GM12875 (cell line): Measurements from ENCODE around the gene MFSD6.
"Not testable (repeated sequence)": the region's sequence is repeated elsewhere in the genome, so short reads cannot be mapped to it uniquely, and the experiment has no call there.

Experiments
- H3K4me3 ChIP-seq: one replicate; pipeline ENCODE4 v1.5.1; 2011; ENCODE audit warnings: low read depth, low read length, control low read depth
- TF ChIP-seq, protein P1 (sequence below): IDR thresholded peaks from 2 replicates; pipeline ENCODE4 v1.5.1; 2011; ENCODE audit warnings: low read depth, mild to moderate bottlenecking, control low read depth, inconsistent platforms, low read length, moderate library complexity, borderline replicate concordance; ENCODE audit not compliant: insufficient read depth

The MFSD6 gene

DNA sequence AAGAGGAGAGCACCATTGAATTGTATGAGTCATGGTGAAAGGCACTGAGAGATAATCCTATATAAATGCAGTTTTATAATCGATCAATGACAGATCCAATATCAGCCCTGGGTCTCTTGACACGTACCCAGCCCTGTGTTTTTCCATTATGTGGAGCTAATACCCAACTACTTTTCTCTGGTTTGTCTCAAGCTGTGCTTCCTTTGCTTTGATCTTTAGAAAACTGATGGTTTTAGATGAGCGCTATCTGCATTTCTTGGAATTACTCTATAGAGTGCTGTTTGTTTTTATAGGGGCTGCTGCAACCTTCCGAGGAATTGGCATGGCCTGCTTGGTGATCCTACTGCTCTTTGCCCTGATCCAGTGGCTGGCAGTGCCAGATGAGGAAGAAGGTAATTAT is 81.3 kb downstream of the MFSD6 start:
- no peak overlapping the region for H3K4me3 ChIP-seq
- TF ChIP-seq, protein P1, sequence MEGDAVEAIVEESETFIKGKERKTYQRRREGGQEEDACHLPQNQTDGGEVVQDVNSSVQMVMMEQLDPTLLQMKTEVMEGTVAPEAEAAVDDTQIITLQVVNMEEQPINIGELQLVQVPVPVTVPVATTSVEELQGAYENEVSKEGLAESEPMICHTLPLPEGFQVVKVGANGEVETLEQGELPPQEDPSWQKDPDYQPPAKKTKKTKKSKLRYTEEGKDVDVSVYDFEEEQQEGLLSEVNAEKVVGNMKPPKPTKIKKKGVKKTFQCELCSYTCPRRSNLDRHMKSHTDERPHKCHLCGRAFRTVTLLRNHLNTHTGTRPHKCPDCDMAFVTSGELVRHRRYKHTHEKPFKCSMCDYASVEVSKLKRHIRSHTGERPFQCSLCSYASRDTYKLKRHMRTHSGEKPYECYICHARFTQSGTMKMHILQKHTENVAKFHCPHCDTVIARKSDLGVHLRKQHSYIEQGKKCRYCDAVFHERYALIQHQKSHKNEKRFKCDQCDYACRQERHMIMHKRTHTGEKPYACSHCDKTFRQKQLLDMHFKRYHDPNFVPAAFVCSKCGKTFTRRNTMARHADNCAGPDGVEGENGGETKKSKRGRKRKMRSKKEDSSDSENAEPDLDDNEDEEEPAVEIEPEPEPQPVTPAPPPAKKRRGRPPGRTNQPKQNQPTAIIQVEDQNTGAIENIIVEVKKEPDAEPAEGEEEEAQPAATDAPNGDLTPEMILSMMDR = no peak

DNA sequence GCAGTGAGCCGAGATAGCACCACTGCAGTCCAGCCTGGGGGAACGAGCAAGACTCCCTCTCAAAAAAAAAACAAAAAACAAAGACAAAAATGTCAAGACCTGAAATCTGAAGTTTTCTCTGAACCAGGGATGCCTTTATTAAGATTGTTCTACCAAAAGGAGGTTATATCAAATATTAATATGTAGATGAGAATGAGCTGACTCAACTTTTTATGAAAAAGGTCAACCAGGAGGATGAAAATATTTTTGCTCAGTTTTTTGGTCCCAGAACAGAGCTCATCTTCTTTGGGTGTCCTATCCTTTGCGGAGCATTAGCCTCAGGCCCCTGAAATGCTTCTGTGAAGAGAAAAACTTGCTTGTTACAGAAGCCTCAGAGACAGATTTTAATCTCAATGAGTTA is 82.3 kb downstream of the MFSD6 start:
- H3K4me3 ChIP-seq = no peak overlapping the region
- TF ChIP-seq, protein P1 = no peak

DNA sequence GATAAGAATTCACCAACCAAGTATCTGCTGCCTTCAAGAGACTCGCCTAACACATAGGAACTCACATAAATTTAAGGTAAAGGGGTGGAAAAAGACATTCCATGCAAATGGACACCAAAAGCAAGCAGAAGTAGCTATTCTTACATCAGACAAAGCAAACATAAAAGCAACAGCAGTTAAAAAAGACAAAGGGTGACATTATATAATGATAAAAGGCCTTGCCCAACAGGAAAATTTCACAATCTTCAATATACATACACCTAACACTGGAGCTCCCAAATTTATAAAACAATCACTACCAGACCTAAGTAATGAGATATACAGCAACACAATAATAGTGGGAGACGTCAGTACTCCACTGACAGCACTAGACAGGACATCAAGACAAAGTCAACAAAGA is 84.9 kb downstream of the MFSD6 start:
- H3K4me3 ChIP-seq = no peak overlapping the region
- TF ChIP-seq, protein P1 = no peak

DNA sequence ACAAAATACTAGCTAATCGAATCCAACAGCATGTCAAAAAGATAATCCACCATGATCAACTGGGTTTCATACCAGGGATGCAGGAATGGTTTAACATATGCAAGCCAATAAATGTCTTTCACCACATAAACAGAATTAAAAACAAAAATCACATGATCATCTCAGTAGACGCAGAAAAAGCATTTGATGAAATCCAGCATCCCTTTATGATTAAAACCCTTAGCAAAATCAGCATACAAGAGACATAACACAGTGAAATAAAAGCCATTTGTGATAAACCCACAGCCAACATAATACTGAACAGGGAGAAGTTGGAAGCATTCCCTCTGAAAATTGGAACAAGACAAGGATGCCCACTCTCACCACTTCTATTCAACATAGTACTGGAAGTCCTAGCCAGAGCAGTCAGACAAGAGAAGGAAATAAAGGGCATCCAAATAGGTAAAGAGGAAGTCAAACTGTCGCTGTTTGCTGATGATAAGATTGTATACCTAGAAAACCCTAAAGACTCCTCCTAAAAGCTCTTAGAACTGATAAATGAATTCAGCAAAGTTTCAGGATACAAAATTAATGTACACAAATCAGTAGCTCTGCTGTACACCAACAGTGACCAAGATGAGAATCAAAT is 86.6 kb downstream of the MFSD6 start:
- H3K4me3 ChIP-seq = not testable (repeated sequence)

DNA sequence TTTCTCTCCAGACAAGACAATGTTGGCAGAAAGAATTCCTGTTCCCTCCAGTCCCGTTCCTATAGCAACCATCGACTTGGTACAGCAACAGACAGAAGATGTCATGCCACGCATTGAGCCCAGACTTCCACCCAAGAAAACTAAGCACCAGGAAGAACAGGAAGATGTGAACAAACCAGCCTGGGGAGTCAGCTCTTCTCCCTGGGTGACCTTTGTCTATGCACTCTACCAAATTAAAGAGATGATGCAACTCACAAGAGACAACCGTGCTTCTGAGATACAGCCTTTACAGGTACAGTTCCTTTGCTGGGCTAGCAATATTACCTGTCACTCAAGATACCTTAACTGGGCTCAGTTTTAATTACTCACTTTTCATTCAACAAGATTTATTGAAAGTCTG is 89.3 kb downstream of the MFSD6 start:
- H3K4me3 ChIP-seq = no peak overlapping the region
- TF ChIP-seq, protein P1 = no peak

DNA sequence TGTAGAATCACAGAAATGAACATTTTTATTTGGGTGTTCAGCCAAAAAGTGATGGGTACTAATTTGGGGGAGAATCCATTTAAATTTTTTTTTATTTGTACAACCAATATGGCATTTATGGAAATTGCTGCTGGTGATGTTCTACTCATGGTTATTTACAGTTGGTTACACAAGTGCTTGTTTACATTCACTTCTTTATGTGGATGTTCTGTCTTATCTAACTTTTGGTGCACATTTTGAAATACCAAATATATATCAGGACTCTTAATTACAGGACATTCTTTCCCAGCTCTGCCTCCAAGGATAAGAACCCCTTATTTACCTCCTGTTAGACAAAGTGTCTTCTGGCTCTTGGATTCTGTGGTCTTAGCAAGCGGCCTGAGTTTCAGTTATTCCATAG is 91.1 kb downstream of the MFSD6 start:
- TF ChIP-seq, protein P1 = no peak
- H3K4me3 ChIP-seq = no peak overlapping the region

DNA sequence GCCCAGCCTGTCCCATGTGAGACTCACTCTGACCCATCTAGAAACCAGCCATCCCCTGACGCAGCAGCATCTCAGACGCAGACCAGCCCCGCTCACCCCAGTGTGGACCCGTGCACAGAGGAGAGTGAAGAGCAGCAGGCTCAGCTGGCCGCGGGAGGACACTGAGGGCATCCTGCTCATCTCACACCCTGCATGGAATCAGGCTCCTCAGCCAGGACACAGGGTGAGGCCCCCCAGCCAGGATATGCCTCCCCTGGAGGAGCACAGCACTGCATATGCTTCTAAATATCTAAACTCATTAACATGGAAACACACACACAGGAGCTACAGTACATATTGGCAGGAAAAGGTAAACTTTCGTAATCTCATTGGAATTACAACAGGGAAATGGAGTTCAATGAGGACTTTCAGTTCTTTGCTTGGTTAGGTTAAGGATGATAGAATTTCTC is 91.9 kb downstream of the MFSD6 start:
- H3K4me3 ChIP-seq = no peak overlapping the region
- TF ChIP-seq, protein P1 = no peak
